PC-9 (cell line): ENCODE measurements around the gene PEAK3. TPM values are rescaled to one million over a fixed set of nuclear protein-coding genes. Genes with fewer than 3 reads are reported as not detected.

ENCODE experiments used
- BruUV-seq: library from RNA; stranded (reverse); fragments of 400-500 nt; replicated peaks from 2 replicates; lab custom pipeline; 2021; lab: Mats Ljungman, UMichigan
- CTCF ChIA-PET: fragments of 300-600 bp; sonication (Branson Sonifier 250); formaldehyde crosslinking; loops from one replicate; lab custom pipeline; 2022; ENCODE audit warnings: antibody characterized with exemption; lab: Charles Lee
- POLR2A ChIA-PET: fragments of 300-600 bp; sonication (Branson Sonifier 250); formaldehyde crosslinking; loops from one replicate; lab custom pipeline; 2022; ENCODE audit warnings: antibody characterized with exemption; ENCODE audit not compliant: unreplicated experiment; lab: Charles Lee
- DNase-seq, 2 experiments: peaks; one replicate each; pipeline versions ENCODE4 v3.0.0 to v3.0.0-alpha.2; 2015 to 2022; ENCODE audit warnings: mixed read lengths in 1 of 2
- H2AFZ ChIP-seq: fragments of 200-600 bp; sonication (generic); 2 replicates; pipeline ENCODE4 v1.8.1; 2017; ENCODE audit warnings: antibody characterized with exemption
- H3F3A ChIP-seq: fragments of 200-600 bp; sonication (generic); 2 replicates; pipeline ENCODE4 v1.8.1; 2017; ENCODE audit warnings: antibody characterized with exemption, mild to moderate bottlenecking, low read depth; ENCODE audit not compliant: insufficient read depth
- H3K27ac ChIP-seq: fragments of 200-600 bp; sonication (generic); 2 replicates; pipeline ENCODE4 v1.6.1; 2016; ENCODE audit warnings: mixed run types
- H3K27me3 ChIP-seq: fragments of 200-600 bp; sonication (generic); 2 replicates; pipeline ENCODE4 v1.6.1; 2016; ENCODE audit warnings: low read depth, mixed run types; ENCODE audit not compliant: insufficient read depth
- H3K36me3 ChIP-seq: fragments of 200-600 bp; sonication (generic); 2 replicates; pipeline ENCODE4 v1.6.1; 2016; ENCODE audit warnings: low read depth, mixed run types
- H3K4me1 ChIP-seq: fragments of 200-600 bp; sonication (generic); replicated peaks from 2 replicates; pipeline ENCODE4 v1.6.1; 2016; ENCODE audit warnings: mixed run types; ENCODE audit not compliant: insufficient read depth
- H3K4me2 ChIP-seq: fragments of 200-600 bp; sonication (generic); 2 replicates; pipeline ENCODE4 v1.6.1; 2017; ENCODE audit warnings: mixed run types
- H3K4me3 ChIP-seq: fragments of 200-600 bp; sonication (generic); 2 replicates; pipeline ENCODE4 v1.6.1; 2016; ENCODE audit warnings: mixed run types
- H3K79me2 ChIP-seq: fragments of 200-600 bp; sonication (generic); 2 replicates; pipeline ENCODE4 v1.6.1; 2017; ENCODE audit warnings: low read depth, mixed run types
- H3K9me2 ChIP-seq: fragments of 200-600 bp; sonication (generic); 2 replicates; pipeline ENCODE4 v1.8.1; 2017; ENCODE audit warnings: mild to moderate bottlenecking; ENCODE audit not compliant: insufficient read depth
- H3K9me3 ChIP-seq: fragments of 200-600 bp; sonication (generic); 2 replicates; pipeline ENCODE4 v1.8.1; 2016; ENCODE audit warnings: low read depth; ENCODE audit not compliant: insufficient read depth
- H4K20me1 ChIP-seq: fragments of 200-600 bp; sonication (generic); 2 replicates; pipeline ENCODE4 v1.8.1; 2017; ENCODE audit not compliant: insufficient read depth
- CTCF ChIP-seq: fragments of 200-600 bp; sonication (generic); conservative IDR thresholded peaks from 2 replicates; pipeline ENCODE4 v1.6.1; 2017; ENCODE audit warnings: mixed run types, antibody characterized with exemption, mild to moderate bottlenecking, moderate library complexity
- EZH2 ChIP-seq: fragments of 200-600 bp; sonication (generic); IDR thresholded peaks from 2 replicates; pipeline ENCODE4 v1.8.0; 2017; ENCODE audit warnings: antibody characterized with exemption, low read depth
- intact Hi-C: fragments of 100-400 bp; cut with micrococcal nuclease; formaldehyde crosslinking; loops from one replicate; pipeline ENCODE4 v1.10.0; 2022; ENCODE audit not compliant: unreplicated experiment
- total RNA-seq: library from RNA; stranded (reverse); gene quantifications from 2 replicates; pipeline ENCODE4 v1.2.3, GENCODE V29; 2021

PEAK3 gene
- total RNA-seq, 1 experiment from 2014 or later, result not detected

GRCh38 chr19:2245273-2245672, 36.7 kb downstream of the PEAK3 start:
- TF ChIP-seq CTCF, result no peak
- TF ChIP-seq EZH2, result no peak
- DNase-seq, result no peak
- Histone ChIP-seq H3K36me3 (no peaks in the 10 kb centered on the region), H3K27me3 (no peaks in the 10 kb centered on the region), H3K4me2 (no peak overlapping the region), H3K4me3 (no peak overlapping the region), H3K9me3 (no peaks in the 10 kb centered on the region), H3K27ac (no peak overlapping the region), H2AFZ (no peak overlapping the region), H3F3A (no peaks in the 10 kb centered on the region), H3K4me1 (no peaks in the 10 kb centered on the region), H3K79me2 (peaks cover 30% of the 10 kb centered on the region), H3K9me2 (no peaks in the 10 kb centered on the region), H4K20me1 (peaks cover 35% of the 10 kb centered on the region)
- no TSS peak for BruUV-seq
- CTCF ChIA-PET, result no interaction called here
- POLR2A ChIA-PET, result no interaction called here
- intact Hi-C loops, result no loop called here

GRCh38 chr19:2244486-2244885, 37.5 kb downstream of the PEAK3 start:
- POLR2A ChIA-PET, result no interaction called here

GRCh38 chr19:2244125-2244411, 37.9 kb downstream of the PEAK3 start:
- Histone ChIP-seq H3K4me1 (no peaks in the 10 kb centered on the region), H3K9me3 (no peaks in the 10 kb centered on the region), H3F3A (no peaks in the 10 kb centered on the region), H3K36me3 (no peaks in the 10 kb centered on the region), H3K27me3 (no peaks in the 10 kb centered on the region), H3K79me2 (peaks cover 42% of the 10 kb centered on the region), H3K4me2 (no peak overlapping the region), H3K27ac (no peak overlapping the region), H3K9me2 (no peaks in the 10 kb centered on the region), H4K20me1 (peaks cover 47% of the 10 kb centered on the region), H3K4me3 (no peak overlapping the region), H2AFZ (no peak overlapping the region)
- BruUV-seq, result no TSS peak
- TF ChIP-seq EZH2, result no peak
- TF ChIP-seq CTCF, result no peak
- intact Hi-C loops, result no loop called here
- POLR2A ChIA-PET, result no interaction called here
- CTCF ChIA-PET, result no interaction called here
- no peak for DNase-seq

More at GRCh38 chr19:2244486-2244885, 37.5 kb downstream of the PEAK3 start:
- no peak for TF ChIP-seq EZH2
- no peak for TF ChIP-seq CTCF
- Histone ChIP-seq H3K9me3 (no peaks in the 10 kb centered on the region), H3K79me2 (peaks cover 38% of the 10 kb centered on the region), H3K27ac (no peak overlapping the region), H3K4me3 (no peak overlapping the region), H3F3A (no peaks in the 10 kb centered on the region), H3K4me1 (no peaks in the 10 kb centered on the region), H2AFZ (no peak overlapping the region), H3K9me2 (no peaks in the 10 kb centered on the region), H4K20me1 (peaks cover 43% of the 10 kb centered on the region), H3K36me3 (no peaks in the 10 kb centered on the region), H3K27me3 (no peaks in the 10 kb centered on the region), H3K4me2 (no peak overlapping the region)
- CTCF ChIA-PET, result no interaction called here
- DNase-seq, result no peak
- intact Hi-C loops, result no loop called here
- no TSS peak for BruUV-seq
